Chondrocyte (in vitro differentiated cells): Measurements from ENCODE around the gene GALNS. TPM values are rescaled to one million over a fixed set of nuclear protein-coding genes. Genes with fewer than 3 reads are reported as not detected.

Experiments used
- DNase-seq: peaks from one replicate; pipeline ENCODE4 v3.0.0; 2021; ENCODE audit warnings: mixed read lengths, low spot score
- H3K27ac Mint-ChIP-seq: one replicate; pipeline ENCODE4 v1.8.0; 2021; ENCODE audit warnings: mild to moderate bottlenecking, moderate library complexity, mixed read lengths; ENCODE audit not compliant: unreplicated experiment
- H3K27me3 Mint-ChIP-seq: 2 replicates; pipeline ENCODE4 v1.8.0; 2021; ENCODE audit warnings: low read depth, mixed read lengths
- H3K36me3 Mint-ChIP-seq: 2 replicates; pipeline ENCODE4 v1.8.0; 2021; ENCODE audit warnings: low read depth, mixed read lengths
- H3K4me1 Mint-ChIP-seq: 2 replicates; pipeline ENCODE4 v1.8.0; 2021; ENCODE audit warnings: low read depth, mild to moderate bottlenecking, mixed read lengths
- H3K4me3 Mint-ChIP-seq: one replicate; pipeline ENCODE4 v1.8.0; 2021; ENCODE audit warnings: mild to moderate bottlenecking, moderate library complexity, mixed read lengths; ENCODE audit not compliant: unreplicated experiment
- H3K9me3 Mint-ChIP-seq: 2 replicates; pipeline ENCODE4 v1.8.0; 2021; ENCODE audit warnings: low read depth, mixed read lengths
- total RNA-seq: library from RNA; stranded (reverse); gene quantifications from 3 replicates; pipeline ENCODE4 v1.2.1, GENCODE V29; 2021
- TF ChIP-seq, protein P1 (sequence below): fragments of 200-600 bp; sonication (generic); IDR thresholded peaks from 2 replicates; pipeline ENCODE4 v1.5.0; 2021; ENCODE audit warnings: antibody characterized with exemption, mild to moderate bottlenecking, moderate library complexity

Gene GALNS
- total RNA-seq, 1 donor from 2014 or later = 34.1 TPM

- Mint-ChIP-seq H3K9me3 (no peaks in the 10 kb centered on the region), H3K4me3 (no peak overlapping the region), H3K4me1 (no peaks in the 10 kb centered on the region), H3K27ac (no peak overlapping the region), H3K36me3 (no peaks in the 10 kb centered on the region), H3K27me3 (peaks cover 10% of the 10 kb centered on the region)
- TF ChIP-seq, protein P1, sequence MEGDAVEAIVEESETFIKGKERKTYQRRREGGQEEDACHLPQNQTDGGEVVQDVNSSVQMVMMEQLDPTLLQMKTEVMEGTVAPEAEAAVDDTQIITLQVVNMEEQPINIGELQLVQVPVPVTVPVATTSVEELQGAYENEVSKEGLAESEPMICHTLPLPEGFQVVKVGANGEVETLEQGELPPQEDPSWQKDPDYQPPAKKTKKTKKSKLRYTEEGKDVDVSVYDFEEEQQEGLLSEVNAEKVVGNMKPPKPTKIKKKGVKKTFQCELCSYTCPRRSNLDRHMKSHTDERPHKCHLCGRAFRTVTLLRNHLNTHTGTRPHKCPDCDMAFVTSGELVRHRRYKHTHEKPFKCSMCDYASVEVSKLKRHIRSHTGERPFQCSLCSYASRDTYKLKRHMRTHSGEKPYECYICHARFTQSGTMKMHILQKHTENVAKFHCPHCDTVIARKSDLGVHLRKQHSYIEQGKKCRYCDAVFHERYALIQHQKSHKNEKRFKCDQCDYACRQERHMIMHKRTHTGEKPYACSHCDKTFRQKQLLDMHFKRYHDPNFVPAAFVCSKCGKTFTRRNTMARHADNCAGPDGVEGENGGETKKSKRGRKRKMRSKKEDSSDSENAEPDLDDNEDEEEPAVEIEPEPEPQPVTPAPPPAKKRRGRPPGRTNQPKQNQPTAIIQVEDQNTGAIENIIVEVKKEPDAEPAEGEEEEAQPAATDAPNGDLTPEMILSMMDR = no peak
- DNase-seq = no peak
Measured at GRCh38 chr16:88883946-88884345, 27.2 kb upstream of the GALNS start.

- no peaks in the 10 kb centered on the region for H3K36me3 Mint-ChIP-seq
- peaks cover 12% of the 10 kb centered on the region for H3K27me3 Mint-ChIP-seq
- no peak overlapping the region for H3K27ac Mint-ChIP-seq
- TF ChIP-seq, protein P1 = no peak
- H3K4me1 Mint-ChIP-seq = no peaks in the 10 kb centered on the region
- no peaks in the 10 kb centered on the region for H3K9me3 Mint-ChIP-seq
- no peak overlapping the region for H3K4me3 Mint-ChIP-seq
- no peak for DNase-seq
Measured at GRCh38 chr16:88883117-88883895, 26.6 kb upstream of the GALNS start.

- TF ChIP-seq, protein P1 = no peak
- no peak overlapping the region for H3K27ac Mint-ChIP-seq
- H3K4me3 Mint-ChIP-seq = no peak overlapping the region
- H3K9me3 Mint-ChIP-seq = no peaks in the 10 kb centered on the region
- peaks cover 16% of the 10 kb centered on the region for H3K27me3 Mint-ChIP-seq
- no peak for DNase-seq
- H3K36me3 Mint-ChIP-seq = no peaks in the 10 kb centered on the region
- no peaks in the 10 kb centered on the region for H3K4me1 Mint-ChIP-seq
Measured at GRCh38 chr16:88882358-88883030, 25.7 kb upstream of the GALNS start.

DNA sequence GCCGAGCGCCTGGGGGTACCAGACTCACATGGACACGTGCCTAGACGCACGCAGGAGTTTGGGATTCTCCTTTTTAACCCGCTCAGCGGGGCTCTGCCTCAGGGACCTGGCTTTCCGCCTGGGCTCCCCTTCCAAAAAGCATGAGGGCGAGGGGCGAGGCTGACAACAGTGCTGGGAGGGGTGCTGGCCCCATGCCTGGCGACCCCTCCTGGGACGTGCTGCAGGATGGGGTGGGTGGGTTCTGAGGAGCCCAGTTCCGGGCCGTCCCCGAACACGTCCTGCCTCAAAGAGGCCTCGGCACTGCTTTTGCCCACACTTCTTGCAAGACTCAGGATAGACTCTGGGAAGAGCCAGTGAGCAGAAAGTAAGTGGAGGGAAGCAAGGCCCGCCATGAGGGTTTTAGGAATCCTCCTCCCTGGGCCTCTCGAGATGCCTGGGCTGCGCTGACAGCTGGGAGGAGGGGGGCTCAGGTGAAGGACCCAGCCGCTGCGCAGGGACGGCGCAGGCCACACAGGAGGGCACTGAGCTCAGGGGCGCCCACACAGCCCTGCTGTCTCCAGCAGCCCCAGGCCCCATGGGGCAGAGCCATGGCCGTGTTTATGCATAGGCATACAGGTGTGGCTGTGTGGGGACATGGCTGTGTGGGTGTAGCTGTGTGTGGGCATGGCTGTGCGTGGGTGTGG, 25.1 kb upstream of the GALNS start:
- Mint-ChIP-seq H3K27me3 (peaks cover 16% of the 10 kb centered on the region), H3K4me3 (no peak overlapping the region), H3K27ac (no peak overlapping the region), H3K9me3 (no peaks in the 10 kb centered on the region), H3K4me1 (no peaks in the 10 kb centered on the region), H3K36me3 (no peaks in the 10 kb centered on the region)
- TF ChIP-seq, protein P1 = no peak
- DNase-seq = no peak

GRCh38 chr16:88881007-88881615, 24.4 kb upstream of the GALNS start:
- no peaks in the 10 kb centered on the region for H3K36me3 Mint-ChIP-seq
- H3K27ac Mint-ChIP-seq = no peak overlapping the region
- H3K9me3 Mint-ChIP-seq = no peaks in the 10 kb centered on the region
- no peak for DNase-seq
- no peak overlapping the region for H3K4me3 Mint-ChIP-seq
- TF ChIP-seq, protein P1 = no peak
- no peaks in the 10 kb centered on the region for H3K4me1 Mint-ChIP-seq
- H3K27me3 Mint-ChIP-seq = peaks cover 21% of the 10 kb centered on the region
